HL-60 (cell line): Measurements from ENCODE around the gene OXNAD1.
A peak's percentile ranks its signal among the peaks of the same experiment; 100 is the strongest.

Experiments
- DNase-seq, 2 experiments: peaks; one replicate each; pipeline ENCODE4 v3.0.0-alpha.2; 2010 to 2020; ENCODE audit warnings: low read depth in 1 of 2, low spot score in 1 of 2
- H3K27ac ChIP-seq: fragments of 250-450 bp; sonication (Bioruptor Pico); replicated peaks from 2 replicates; pipeline ENCODE4 v1.5.1; 2020; ENCODE audit warnings: mild to moderate bottlenecking, moderate library complexity
- H3K27me3 ChIP-seq: fragments of 250-450 bp; sonication (Bioruptor Pico); 2 replicates; pipeline ENCODE4 v1.5.1; 2021; ENCODE audit warnings: mild to moderate bottlenecking, moderate library complexity; ENCODE audit not compliant: insufficient read depth, poor library complexity, severe bottlenecking
- H3K4me3 ChIP-seq: replicated peaks from 2 replicates; pipeline ENCODE4 v1.5.1; 2011; ENCODE audit warnings: mild to moderate bottlenecking, control low read depth, low read length; ENCODE audit not compliant: insufficient read depth
- GABPA ChIP-seq: IDR thresholded peaks from 2 replicates; pipeline ENCODE4 v1.6.1; 2012; ENCODE audit warnings: low read depth
- POLR2AphosphoS5 ChIP-seq: IDR thresholded peaks from 2 replicates; pipeline ENCODE4 v1.6.1; 2012; ENCODE audit warnings: low read depth
- SPI1 ChIP-seq: IDR thresholded peaks from 2 replicates; pipeline ENCODE4 v1.6.1; 2012; ENCODE audit warnings: low read depth, mild to moderate bottlenecking, borderline replicate concordance
- TF ChIP-seq, protein P1 (sequence below): IDR thresholded peaks from one replicate; pipeline ENCODE4 v1.5.1; 2011; ENCODE audit warnings: low read length, control low read depth, inconsistent platforms; ENCODE audit not compliant: insufficient read depth
- TF ChIP-seq, protein P2 (sequence below): IDR thresholded peaks from 2 replicates; pipeline ENCODE4 v1.6.1; 2012; ENCODE audit warnings: low read depth; ENCODE audit not compliant: insufficient replicate concordance

The OXNAD1 gene

DNA sequence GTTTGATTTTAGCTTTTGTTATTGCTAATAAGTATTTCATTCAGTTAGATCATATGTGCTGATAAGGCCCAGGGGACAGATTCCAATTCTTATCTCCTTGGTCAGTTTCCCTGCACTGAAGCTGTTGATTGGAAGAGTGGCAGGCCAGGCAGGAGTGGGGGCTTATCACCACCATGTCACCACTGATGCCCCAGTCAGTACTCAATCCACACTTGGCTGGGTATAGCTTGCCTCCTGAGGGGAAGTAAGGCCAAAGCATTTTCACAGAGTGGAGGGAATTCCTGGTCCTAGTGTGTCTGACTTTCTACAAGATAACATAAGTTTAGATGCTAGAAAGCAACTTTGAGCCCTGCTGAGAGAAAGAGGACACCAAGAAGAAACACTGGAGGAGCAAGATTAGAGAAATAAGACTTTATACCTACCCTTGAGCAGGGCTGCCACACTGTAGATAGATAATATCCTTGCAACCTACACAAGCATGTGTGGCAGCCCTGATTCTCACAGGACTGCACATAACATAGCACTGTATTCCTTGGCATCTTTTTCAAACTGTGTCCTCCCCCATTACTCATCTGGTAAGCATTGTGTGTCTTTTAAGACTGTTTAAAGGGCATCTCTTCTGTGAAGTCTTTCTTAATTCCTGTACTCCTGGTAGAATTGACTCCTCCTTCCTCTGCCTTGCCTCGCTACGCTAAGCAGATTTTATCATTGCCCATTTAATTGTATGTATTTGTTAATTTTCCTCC is 24.3 kb downstream of the OXNAD1 start:
- H3K27me3 ChIP-seq = no peaks in the 10 kb centered on the region
- no peak for DNase-seq
- H3K4me3 ChIP-seq = no peak overlapping the region
- TF ChIP-seq GABPA = no peak
- H3K27ac ChIP-seq = no peak overlapping the region

- Histone ChIP-seq H3K4me3 (no peak overlapping the region), H3K27ac (peak overlapping the region; percentile 71), H3K27me3 (no peaks in the 10 kb centered on the region)
- peak in 1 of 2 experiments; percentile 56 for DNase-seq
- TF ChIP-seq, protein P1, sequence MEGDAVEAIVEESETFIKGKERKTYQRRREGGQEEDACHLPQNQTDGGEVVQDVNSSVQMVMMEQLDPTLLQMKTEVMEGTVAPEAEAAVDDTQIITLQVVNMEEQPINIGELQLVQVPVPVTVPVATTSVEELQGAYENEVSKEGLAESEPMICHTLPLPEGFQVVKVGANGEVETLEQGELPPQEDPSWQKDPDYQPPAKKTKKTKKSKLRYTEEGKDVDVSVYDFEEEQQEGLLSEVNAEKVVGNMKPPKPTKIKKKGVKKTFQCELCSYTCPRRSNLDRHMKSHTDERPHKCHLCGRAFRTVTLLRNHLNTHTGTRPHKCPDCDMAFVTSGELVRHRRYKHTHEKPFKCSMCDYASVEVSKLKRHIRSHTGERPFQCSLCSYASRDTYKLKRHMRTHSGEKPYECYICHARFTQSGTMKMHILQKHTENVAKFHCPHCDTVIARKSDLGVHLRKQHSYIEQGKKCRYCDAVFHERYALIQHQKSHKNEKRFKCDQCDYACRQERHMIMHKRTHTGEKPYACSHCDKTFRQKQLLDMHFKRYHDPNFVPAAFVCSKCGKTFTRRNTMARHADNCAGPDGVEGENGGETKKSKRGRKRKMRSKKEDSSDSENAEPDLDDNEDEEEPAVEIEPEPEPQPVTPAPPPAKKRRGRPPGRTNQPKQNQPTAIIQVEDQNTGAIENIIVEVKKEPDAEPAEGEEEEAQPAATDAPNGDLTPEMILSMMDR = peak; percentile 29
- TF ChIP-seq SPI1 = no peak
Measured at GRCh38 chr3:16290007-16290826, 25.2 kb downstream of the OXNAD1 start.

GRCh38 chr3:16290827-16291196 is 25.8 kb downstream of the OXNAD1 start:
- TF ChIP-seq, protein P2, sequence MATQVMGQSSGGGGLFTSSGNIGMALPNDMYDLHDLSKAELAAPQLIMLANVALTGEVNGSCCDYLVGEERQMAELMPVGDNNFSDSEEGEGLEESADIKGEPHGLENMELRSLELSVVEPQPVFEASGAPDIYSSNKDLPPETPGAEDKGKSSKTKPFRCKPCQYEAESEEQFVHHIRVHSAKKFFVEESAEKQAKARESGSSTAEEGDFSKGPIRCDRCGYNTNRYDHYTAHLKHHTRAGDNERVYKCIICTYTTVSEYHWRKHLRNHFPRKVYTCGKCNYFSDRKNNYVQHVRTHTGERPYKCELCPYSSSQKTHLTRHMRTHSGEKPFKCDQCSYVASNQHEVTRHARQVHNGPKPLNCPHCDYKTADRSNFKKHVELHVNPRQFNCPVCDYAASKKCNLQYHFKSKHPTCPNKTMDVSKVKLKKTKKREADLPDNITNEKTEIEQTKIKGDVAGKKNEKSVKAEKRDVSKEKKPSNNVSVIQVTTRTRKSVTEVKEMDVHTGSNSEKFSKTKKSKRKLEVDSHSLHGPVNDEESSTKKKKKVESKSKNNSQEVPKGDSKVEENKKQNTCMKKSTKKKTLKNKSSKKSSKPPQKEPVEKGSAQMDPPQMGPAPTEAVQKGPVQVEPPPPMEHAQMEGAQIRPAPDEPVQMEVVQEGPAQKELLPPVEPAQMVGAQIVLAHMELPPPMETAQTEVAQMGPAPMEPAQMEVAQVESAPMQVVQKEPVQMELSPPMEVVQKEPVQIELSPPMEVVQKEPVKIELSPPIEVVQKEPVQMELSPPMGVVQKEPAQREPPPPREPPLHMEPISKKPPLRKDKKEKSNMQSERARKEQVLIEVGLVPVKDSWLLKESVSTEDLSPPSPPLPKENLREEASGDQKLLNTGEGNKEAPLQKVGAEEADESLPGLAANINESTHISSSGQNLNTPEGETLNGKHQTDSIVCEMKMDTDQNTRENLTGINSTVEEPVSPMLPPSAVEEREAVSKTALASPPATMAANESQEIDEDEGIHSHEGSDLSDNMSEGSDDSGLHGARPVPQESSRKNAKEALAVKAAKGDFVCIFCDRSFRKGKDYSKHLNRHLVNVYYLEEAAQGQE = no peak
- peak; percentile 21; the same call in 1 of the 2 replicates for TF ChIP-seq SPI1
- no peak for TF ChIP-seq POLR2AphosphoS5
- peak; percentile 56; the same call in 1 of the 2 replicates for TF ChIP-seq GABPA
- TF ChIP-seq, protein P1 = no peak
- Histone ChIP-seq H3K4me3 (no peak overlapping the region), H3K27me3 (no peaks in the 10 kb centered on the region), H3K27ac (peak overlapping the region; percentile 71)
- peak in 1 of 2 experiments; percentile 35 for DNase-seq

GRCh38 chr3:16294844-16295243 is 29.8 kb downstream of the OXNAD1 start:
- Histone ChIP-seq H3K27me3 (no peaks in the 10 kb centered on the region), H3K4me3 (no peak overlapping the region), H3K27ac (no peak overlapping the region)
- DNase-seq = no peak
- no peak for TF ChIP-seq SPI1
- TF ChIP-seq GABPA = no peak
- TF ChIP-seq, protein P1 = no peak
- no peak for TF ChIP-seq POLR2AphosphoS5
- TF ChIP-seq, protein P2 = no peak
